Jurkat, Clone E6-1 (cell line): ENCODE results near the gene NAGK.
"Not testable (repeated sequence)": the region's sequence is repeated elsewhere in the genome, so short reads cannot be mapped to it uniquely, and the experiment has no call there.

ENCODE experiments used
- DNase-seq: peaks from one replicate; pipeline ENCODE4 v3.0.0-alpha.2; 2011; ENCODE audit warnings: low read depth, low spot score
- H3K4me3 ChIP-seq: 2 replicates; pipeline ENCODE4 v1.5.1; 2011; ENCODE audit warnings: mild to moderate bottlenecking, low read length, control low read depth, moderate library complexity

Gene NAGK

GRCh38 chr2:71101656-71102055, 33.2 kb downstream of the NAGK start:
- DNase-seq = no peak
- no peak overlapping the region for H3K4me3 ChIP-seq

- DNase-seq = no peak
- no peak overlapping the region for H3K4me3 ChIP-seq
These were observed 34.7 kb downstream of the NAGK start for GRCh38 chr2:71102981-71103681.

GRCh38 chr2:71103809-71104208, 35.4 kb downstream of the NAGK start:
- H3K4me3 ChIP-seq = no peak overlapping the region
- no peak for DNase-seq

DNA sequence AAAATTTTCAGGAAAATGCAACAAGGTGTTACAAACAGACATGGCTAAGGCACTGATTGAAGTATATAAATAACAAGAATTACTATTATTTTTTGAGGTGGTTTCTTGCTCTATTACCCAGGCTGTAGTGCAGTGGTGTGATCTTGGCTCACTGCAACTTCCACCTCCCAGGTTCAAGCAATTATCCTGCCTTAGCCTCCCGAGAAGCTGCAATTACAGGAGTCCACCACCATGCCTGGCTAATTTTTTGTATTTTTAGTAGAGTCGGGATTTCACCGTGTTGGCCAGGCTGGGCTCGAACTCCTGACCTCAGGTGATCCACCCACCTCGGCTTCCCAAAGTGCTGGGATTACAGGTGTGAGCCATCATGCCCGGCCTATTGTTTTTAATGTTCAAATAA, 38.0 kb downstream of the NAGK start:
- not testable (repeated sequence) for DNase-seq, H3K4me3 ChIP-seq

- DNase-seq = no peak
- no peak overlapping the region for H3K4me3 ChIP-seq
These were observed 39.6 kb downstream of the NAGK start for GRCh38 chr2:71108091-71108490.

GRCh38 chr2:71113843-71114242, 45.4 kb downstream of the NAGK start:
- no peak for DNase-seq
- no peak overlapping the region for H3K4me3 ChIP-seq

- no peak for DNase-seq
- no peak overlapping the region for H3K4me3 ChIP-seq
These were observed 48.6 kb downstream of the NAGK start for GRCh38 chr2:71117063-71117462.

DNA sequence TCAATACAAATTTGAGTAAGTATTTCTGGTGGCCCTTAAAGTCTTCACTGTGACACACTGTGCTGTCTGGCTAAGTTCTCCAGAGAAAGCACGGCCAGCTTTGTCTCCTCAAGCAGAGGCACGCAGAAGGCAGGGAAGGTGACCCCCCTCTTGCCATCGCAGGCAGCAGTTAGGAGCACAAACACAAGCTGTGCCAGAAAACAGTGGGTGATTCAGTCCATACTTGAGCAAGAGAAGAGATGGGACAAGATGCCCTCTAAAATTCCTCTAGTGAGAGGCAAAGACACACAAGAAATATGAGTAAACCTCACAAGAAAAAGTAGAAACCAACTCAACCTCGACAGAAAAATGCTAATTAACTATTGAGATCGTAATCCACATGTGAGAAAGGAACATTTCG, 51.7 kb downstream of the NAGK start:
- no peak overlapping the region for H3K4me3 ChIP-seq
- no peak for DNase-seq

GRCh38 chr2:71121479-71121878, 53.0 kb downstream of the NAGK start:
- H3K4me3 ChIP-seq = no peak overlapping the region
- no peak for DNase-seq

GRCh38 chr2:71122387-71123298, 54.2 kb downstream of the NAGK start:
- DNase-seq = no peak

GRCh38 chr2:71125506-71126294, 57.3 kb downstream of the NAGK start:
- no peak for DNase-seq
- H3K4me3 ChIP-seq = no peak overlapping the region

More at GRCh38 chr2:71122387-71123298, 54.2 kb downstream of the NAGK start:
- H3K4me3 ChIP-seq = no peak overlapping the region

DNA sequence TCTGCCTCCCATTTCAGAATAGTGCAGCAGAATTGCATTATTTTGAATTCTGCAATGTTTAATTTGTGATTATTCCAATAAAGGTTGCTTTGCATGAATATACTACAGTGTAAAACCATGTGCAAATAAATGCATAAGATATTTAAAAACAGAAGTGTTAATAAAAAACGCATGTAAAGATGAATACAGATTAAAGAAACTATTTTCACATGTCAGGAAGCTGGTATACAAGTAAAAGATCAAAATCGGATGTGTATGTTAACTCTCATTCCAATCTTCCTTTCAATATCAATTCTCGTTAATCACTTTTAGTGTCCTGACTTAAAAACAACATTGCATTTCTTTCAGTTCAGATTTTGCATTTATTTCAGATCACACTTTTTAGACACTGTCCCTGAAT, 58.5 kb downstream of the NAGK start:
- H3K4me3 ChIP-seq = no peak overlapping the region
- DNase-seq = no peak
